Ishikawa (cell line): ENCODE measurements around the gene SLC22A24.

Source experiments
- CEBPB ChIP-seq: IDR thresholded peaks from 2 replicates; pipeline ENCODE4 v1.6.1; 2012
- CREB1 ChIP-seq: IDR thresholded peaks from 2 replicates; pipeline ENCODE4 v1.6.1; 2012; ENCODE audit warnings: low read depth
- FOXM1 ChIP-seq: IDR thresholded peaks from 2 replicates; pipeline ENCODE4 v1.6.1; 2012; ENCODE audit warnings: low read depth, borderline replicate concordance
- NFIC ChIP-seq: IDR thresholded peaks from 2 replicates; pipeline ENCODE4 v1.6.1; 2012
- RAD21 ChIP-seq: IDR thresholded peaks from 2 replicates; pipeline ENCODE4 v1.6.1; 2012; ENCODE audit warnings: low read depth
- TEAD4 ChIP-seq: IDR thresholded peaks from 2 replicates; pipeline ENCODE4 v1.6.1; 2012
- ZBTB7A ChIP-seq: IDR thresholded peaks from 2 replicates; pipeline ENCODE4 v1.6.1; 2012; ENCODE audit warnings: low read depth
- TF ChIP-seq, protein P1 (sequence below): IDR thresholded peaks from 2 replicates; pipeline ENCODE4 v1.6.1; 2012; ENCODE audit warnings: low read depth, mild to moderate bottlenecking
- TF ChIP-seq, protein P2 (sequence below): IDR thresholded peaks from 2 replicates; pipeline ENCODE4 v1.6.1; 2012

DNA sequence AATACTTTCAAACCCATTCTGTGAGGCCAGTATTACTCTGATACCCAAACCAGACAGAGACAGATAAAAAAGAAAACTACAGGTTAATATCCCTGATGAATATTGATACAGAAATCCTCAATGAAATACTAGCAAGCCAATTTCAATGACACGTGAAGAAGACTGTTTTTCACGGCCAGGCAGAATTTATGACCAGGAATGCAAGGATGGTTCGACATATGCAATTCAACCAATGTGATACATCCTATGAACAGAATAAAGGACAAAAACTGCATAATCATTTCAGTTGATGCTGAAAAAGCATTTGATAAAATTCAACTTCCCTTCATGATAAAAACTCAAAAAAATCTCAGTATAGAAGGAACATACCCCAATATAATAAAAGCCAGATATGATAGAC, 44.5 kb downstream of the SLC22A24 start:
- TF ChIP-seq TEAD4 (no peak), NFIC (no peak), CEBPB (no peak), RAD21 (no peak), FOXM1 (no peak), ZBTB7A (no peak), CREB1 (no peak)
- TF ChIP-seq, protein P1, sequence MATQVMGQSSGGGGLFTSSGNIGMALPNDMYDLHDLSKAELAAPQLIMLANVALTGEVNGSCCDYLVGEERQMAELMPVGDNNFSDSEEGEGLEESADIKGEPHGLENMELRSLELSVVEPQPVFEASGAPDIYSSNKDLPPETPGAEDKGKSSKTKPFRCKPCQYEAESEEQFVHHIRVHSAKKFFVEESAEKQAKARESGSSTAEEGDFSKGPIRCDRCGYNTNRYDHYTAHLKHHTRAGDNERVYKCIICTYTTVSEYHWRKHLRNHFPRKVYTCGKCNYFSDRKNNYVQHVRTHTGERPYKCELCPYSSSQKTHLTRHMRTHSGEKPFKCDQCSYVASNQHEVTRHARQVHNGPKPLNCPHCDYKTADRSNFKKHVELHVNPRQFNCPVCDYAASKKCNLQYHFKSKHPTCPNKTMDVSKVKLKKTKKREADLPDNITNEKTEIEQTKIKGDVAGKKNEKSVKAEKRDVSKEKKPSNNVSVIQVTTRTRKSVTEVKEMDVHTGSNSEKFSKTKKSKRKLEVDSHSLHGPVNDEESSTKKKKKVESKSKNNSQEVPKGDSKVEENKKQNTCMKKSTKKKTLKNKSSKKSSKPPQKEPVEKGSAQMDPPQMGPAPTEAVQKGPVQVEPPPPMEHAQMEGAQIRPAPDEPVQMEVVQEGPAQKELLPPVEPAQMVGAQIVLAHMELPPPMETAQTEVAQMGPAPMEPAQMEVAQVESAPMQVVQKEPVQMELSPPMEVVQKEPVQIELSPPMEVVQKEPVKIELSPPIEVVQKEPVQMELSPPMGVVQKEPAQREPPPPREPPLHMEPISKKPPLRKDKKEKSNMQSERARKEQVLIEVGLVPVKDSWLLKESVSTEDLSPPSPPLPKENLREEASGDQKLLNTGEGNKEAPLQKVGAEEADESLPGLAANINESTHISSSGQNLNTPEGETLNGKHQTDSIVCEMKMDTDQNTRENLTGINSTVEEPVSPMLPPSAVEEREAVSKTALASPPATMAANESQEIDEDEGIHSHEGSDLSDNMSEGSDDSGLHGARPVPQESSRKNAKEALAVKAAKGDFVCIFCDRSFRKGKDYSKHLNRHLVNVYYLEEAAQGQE, result no peak
- TF ChIP-seq, protein P2, sequence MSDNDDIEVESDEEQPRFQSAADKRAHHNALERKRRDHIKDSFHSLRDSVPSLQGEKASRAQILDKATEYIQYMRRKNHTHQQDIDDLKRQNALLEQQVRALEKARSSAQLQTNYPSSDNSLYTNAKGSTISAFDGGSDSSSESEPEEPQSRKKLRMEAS, result no peak
